Neutrophil (primary cell): Measurements from ENCODE around the gene RRP8.

Experiments
- H3K27ac ChIP-seq: fragments of 200-600 bp; sonication (generic); 2 replicates; pipeline ENCODE4 v1.5.1; 2016; ENCODE audit warnings: mild to moderate bottlenecking, moderate library complexity
- H3K27me3 ChIP-seq: fragments of 200-600 bp; sonication (generic); 2 replicates; pipeline ENCODE4 v1.6.0; 2016; ENCODE audit warnings: mild to moderate bottlenecking
- H3K36me3 ChIP-seq: fragments of 200-600 bp; sonication (generic); 2 replicates; pipeline ENCODE4 v1.5.1; 2017
- H3K4me1 ChIP-seq, 2 experiments: fragments of 200-600 bp in 1 of 2; sonication (generic) in 1 of 2; 1 replicate in 1 of 2; 2 replicates in 1 of 2; pipeline versions ENCODE4 v1.5.1 to v1.6.1; 2013 to 2016; ENCODE audit warnings: low read depth in 1 of 2, low read length in 1 of 2, mild to moderate bottlenecking in 1 of 2, moderate library complexity in 1 of 2; ENCODE audit not compliant: control insufficient read depth in 1 of 2, insufficient read depth in 1 of 2
- H3K4me3 ChIP-seq, 2 experiments: fragments of 200-600 bp in 1 of 2; sonication (generic) in 1 of 2; 1 replicate in 1 of 2; 2 replicates in 1 of 2; pipeline ENCODE4 v1.5.1; 2013 to 2016; ENCODE audit warnings: low read depth in 1 of 2, low read length in 1 of 2, mild to moderate bottlenecking in 1 of 2, moderate library complexity in 1 of 2
- H3K9me3 ChIP-seq: fragments of 200-600 bp; sonication (generic); 2 replicates; pipeline ENCODE4 v1.5.1; 2016
- CTCF ChIP-seq: fragments of 200-600 bp; sonication (generic); IDR thresholded peaks from 2 replicates; pipeline ENCODE4 v1.5.1; 2016; ENCODE audit warnings: antibody characterized with exemption

RRP8 gene

DNA sequence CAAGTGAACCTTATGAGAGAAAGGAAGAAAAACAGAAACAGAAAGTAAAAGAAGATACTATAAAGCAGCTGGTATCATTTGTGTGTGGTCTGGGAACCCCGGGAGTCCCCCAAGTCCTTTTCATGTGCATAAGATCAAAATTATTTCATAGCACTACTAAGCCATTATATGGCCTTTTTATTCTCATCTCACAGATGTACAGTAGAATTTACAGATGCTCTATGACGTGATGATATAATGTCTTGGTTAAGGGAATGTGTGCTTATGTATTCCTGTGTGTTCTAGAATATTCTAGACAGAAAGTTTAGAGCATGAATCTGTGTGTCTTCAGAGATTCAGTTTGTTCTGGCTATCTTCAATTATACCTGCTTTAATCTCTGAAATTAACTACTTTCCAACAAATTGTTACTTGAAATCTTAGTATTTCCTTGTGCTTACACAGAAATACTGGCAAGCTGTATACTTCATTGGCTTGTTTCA, 24.4 kb upstream of the RRP8 start:
- Histone ChIP-seq H3K4me1 (no peaks in the 10 kb centered on the region), H3K4me3 (no peak overlapping the region), H3K36me3 (no peaks in the 10 kb centered on the region), H3K27me3 (no peaks in the 10 kb centered on the region), H3K9me3 (no peaks in the 10 kb centered on the region), H3K27ac (no peak overlapping the region)
- no peak for TF ChIP-seq CTCF

- Histone ChIP-seq H3K9me3 (no peaks in the 10 kb centered on the region), H3K4me3 (no peak overlapping the region), H3K4me1 (no peaks in the 10 kb centered on the region), H3K36me3 (no peaks in the 10 kb centered on the region), H3K27ac (no peak overlapping the region), H3K27me3 (no peaks in the 10 kb centered on the region)
- TF ChIP-seq CTCF, result no peak
Observed at GRCh38 chr11:6626971-6627761, 23.8 kb upstream of the RRP8 start.

DNA sequence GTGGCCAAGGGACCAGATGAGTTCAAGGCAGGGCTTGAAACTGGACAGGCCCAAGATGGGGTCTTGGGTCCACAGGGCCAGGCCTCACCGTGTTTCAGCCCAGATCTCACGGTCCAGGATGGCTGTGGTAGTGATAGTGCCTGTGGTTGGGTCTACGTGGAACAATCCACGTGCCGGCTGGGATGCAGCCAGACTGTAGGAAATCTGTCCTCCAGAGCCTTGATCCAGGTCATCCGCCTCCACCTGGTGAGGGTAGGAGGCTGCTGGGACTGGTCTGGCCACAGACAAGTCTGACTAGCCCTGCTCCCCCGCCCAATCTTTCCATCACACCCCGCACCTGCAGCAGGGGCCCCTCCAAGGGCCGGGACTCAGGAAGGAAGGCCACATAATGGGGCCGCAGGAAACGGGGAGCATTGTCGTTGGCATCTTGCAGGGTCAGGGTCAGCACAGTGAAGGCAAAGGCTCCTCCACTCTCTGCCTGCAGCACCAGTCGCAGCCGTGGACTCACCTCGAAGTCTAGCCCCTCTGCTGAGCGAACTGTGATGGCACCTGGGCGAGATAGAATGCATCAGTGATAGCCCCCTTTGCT, 22.5 kb upstream of the RRP8 start:
- H3K36me3 ChIP-seq, result no peaks in the 10 kb centered on the region
- no peak for TF ChIP-seq CTCF
- no peak overlapping the region for H3K4me3 ChIP-seq
- no peaks in the 10 kb centered on the region for H3K27me3 ChIP-seq
- no peak overlapping the region for H3K27ac ChIP-seq
- no peaks in the 10 kb centered on the region for H3K9me3 ChIP-seq
- no peaks in the 10 kb centered on the region for H3K4me1 ChIP-seq

GRCh38 chr11:6625156-6625831, 21.9 kb upstream of the RRP8 start:
- Histone ChIP-seq H3K36me3 (no peaks in the 10 kb centered on the region), H3K4me1 (no peaks in the 10 kb centered on the region), H3K4me3 (no peak overlapping the region), H3K27me3 (no peaks in the 10 kb centered on the region), H3K9me3 (no peaks in the 10 kb centered on the region), H3K27ac (no peak overlapping the region)
- no peak for TF ChIP-seq CTCF

DNA sequence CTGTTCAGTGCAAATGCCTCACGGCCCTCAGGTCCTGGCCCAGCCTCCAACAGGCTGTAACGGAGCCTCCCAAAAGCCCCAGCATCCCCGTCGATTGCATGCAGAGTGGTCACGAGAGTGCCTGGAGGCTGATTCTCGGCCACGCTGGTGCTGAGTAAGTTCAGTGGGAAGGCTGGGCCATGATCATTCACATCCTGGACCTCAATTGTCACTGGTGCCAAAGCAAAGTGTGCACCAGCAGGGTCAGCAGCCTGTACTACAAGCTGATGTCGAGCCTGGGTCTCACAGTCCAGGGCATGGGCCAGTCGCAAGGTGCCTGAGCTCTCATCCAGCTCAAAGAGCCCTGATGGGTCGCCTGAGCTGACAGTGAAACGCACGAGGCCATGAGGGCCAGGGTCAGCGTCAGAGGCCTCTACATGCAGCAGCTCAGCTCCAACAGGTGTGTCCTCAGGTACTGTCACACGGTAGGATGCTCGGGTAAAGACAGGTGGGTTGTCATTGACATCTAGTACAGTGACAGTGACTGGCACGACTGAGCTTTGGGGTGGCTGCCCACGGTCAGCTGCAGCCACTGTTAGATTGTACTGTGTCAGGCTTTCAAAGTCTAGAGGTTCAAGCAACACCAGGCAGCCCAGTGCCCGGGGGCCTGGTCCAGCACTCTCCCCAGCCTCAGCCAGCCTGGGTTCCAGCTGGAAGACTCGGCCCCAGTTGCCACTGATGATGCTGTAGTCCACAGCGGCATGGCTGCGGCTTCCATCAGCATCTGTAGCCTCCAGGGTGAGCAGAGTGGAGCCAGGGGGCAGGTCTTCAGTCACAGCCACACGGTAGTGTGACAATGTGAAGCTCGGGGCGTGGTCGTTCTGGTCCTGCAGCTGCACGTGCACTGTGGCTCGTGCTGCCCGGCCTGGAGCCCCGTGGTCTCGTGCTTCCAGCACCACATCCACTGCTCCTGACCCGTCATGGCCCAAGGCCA, 20.3 kb upstream of the RRP8 start:
- Histone ChIP-seq H3K9me3 (no peaks in the 10 kb centered on the region), H3K4me3 (no peak overlapping the region), H3K4me1 (peaks cover 8 to 10% of the 10 kb centered on the region in 2 experiments), H3K27me3 (no peaks in the 10 kb centered on the region), H3K27ac (no peak overlapping the region), H3K36me3 (no peaks in the 10 kb centered on the region)
- no peak for TF ChIP-seq CTCF
